Right ventricle myocardium superior (tissue), 1 donor: Measurements from ENCODE around the gene GOLT1A. TPM values are rescaled to one million over a fixed set of nuclear protein-coding genes. Genes with fewer than 3 reads are reported as not detected.
"Not testable (repeated sequence)": the region's sequence is repeated elsewhere in the genome, so short reads cannot be mapped to it uniquely, and the experiment has no call there.

ENCODE experiments used
- ATAC-seq: fragments of 200-7000 bp; cut with Tn5 transposase; one replicate; pipeline ENCODE4 v1.9.1; 2020; ENCODE audit warnings: mild to moderate bottlenecking; ENCODE audit not compliant: poor library complexity
- DNase-seq: peaks from one replicate; pipeline ENCODE4 v3.0.0-alpha.2; 2020
- intact Hi-C: fragments of 100-400 bp; cut with DNase I; formaldehyde crosslinking; loops from one replicate; pipeline ENCODE4 v1.11.2; 2022
- total RNA-seq: library from RNA; stranded (reverse); fragmentation: NEBNext Ultra II Directional; extraction: Animal tissue kit (Norgen Biotek cat#: 25700); gene quantifications from one replicate; pipeline ENCODE4 v1.2.1, GENCODE V29; 2021
- donor health status: DM: no; HTN: yes; CAD: no; lungs with severe emphysema.

Gene GOLT1A
- total RNA-seq, 1 donor from 2014 or later, result not detected

- ATAC-seq, result no peak
- DNase-seq, result no peak
- intact Hi-C loops, result no loop called here
Observed at GRCh38 chr1:204251286-204251685, 37.5 kb upstream of the GOLT1A start.

- ATAC-seq (peak; percentile 42), DNase-seq (peak; percentile 61)
- intact Hi-C loops, result no loop called here
Observed at GRCh38 chr1:204250428-204251030, 36.7 kb upstream of the GOLT1A start.

GRCh38 chr1:204249736-204250427 lies 36.1 kb upstream of the GOLT1A start:
- no peak for DNase-seq
- no peak for ATAC-seq
- intact Hi-C loops, result no loop called here

- ATAC-seq, result no peak
- intact Hi-C loops, result no loop called here
- no peak for DNase-seq
Observed at GRCh38 chr1:204248954-204249353, 35.2 kb upstream of the GOLT1A start.

- no peak for DNase-seq
- intact Hi-C loops, result no loop called here
- no peak for ATAC-seq
Observed at GRCh38 chr1:204246876-204247275, 33.1 kb upstream of the GOLT1A start.

- ATAC-seq (no peak), DNase-seq (no peak)
- intact Hi-C loops, result no loop called here
Observed at GRCh38 chr1:204242920-204243319, 29.1 kb upstream of the GOLT1A start.

- ATAC-seq (no peak), DNase-seq (no peak)
- intact Hi-C loops, result no loop called here
Observed at GRCh38 chr1:204241914-204242313, 28.1 kb upstream of the GOLT1A start.

- ATAC-seq (no peak), DNase-seq (no peak)
- intact Hi-C loops, result no loop called here
Observed at GRCh38 chr1:204241050-204241449, 27.3 kb upstream of the GOLT1A start.

GRCh38 chr1:204240233-204240632 lies 26.4 kb upstream of the GOLT1A start:
- DNase-seq, result no peak
- no peak for ATAC-seq
- intact Hi-C loops, result no loop called here

GRCh38 chr1:204239401-204239800 lies 25.6 kb upstream of the GOLT1A start:
- intact Hi-C loops, ATAC-seq, DNase-seq: not testable (repeated sequence)

GRCh38 chr1:204238520-204238919 lies 24.7 kb upstream of the GOLT1A start:
- DNase-seq, ATAC-seq, intact Hi-C loops: not testable (repeated sequence)

GRCh38 chr1:204237515-204237914 lies 23.7 kb upstream of the GOLT1A start:
- intact Hi-C loops, ATAC-seq, DNase-seq: not testable (repeated sequence)

- DNase-seq (no peak), ATAC-seq (no peak)
- intact Hi-C loops, result no loop called here
Observed at GRCh38 chr1:204232526-204232925, 18.7 kb upstream of the GOLT1A start.

- ATAC-seq (no peak), DNase-seq (no peak)
- intact Hi-C loops, result no loop called here
Observed at GRCh38 chr1:204230211-204230610, 16.4 kb upstream of the GOLT1A start.

GRCh38 chr1:204228896-204229295 lies 15.1 kb upstream of the GOLT1A start:
- ATAC-seq (no peak), DNase-seq (no peak)
- intact Hi-C loops, result no loop called here

- no peak for ATAC-seq
- DNase-seq, result no peak
- intact Hi-C loops, result no loop called here
Observed at GRCh38 chr1:204227996-204228785, 14.4 kb upstream of the GOLT1A start.

- DNase-seq, result no peak
- intact Hi-C loops, result no loop called here
- ATAC-seq, result no peak
Observed at GRCh38 chr1:204227351-204227750, 13.6 kb upstream of the GOLT1A start.

- DNase-seq, result no peak
- no peak for ATAC-seq
- intact Hi-C loops, result no loop called here
Observed at GRCh38 chr1:204225841-204226735, 12.3 kb upstream of the GOLT1A start.

- DNase-seq (no peak), ATAC-seq (no peak)
- intact Hi-C loops, result no loop called here
Observed at GRCh38 chr1:204224655-204225054, 10.9 kb upstream of the GOLT1A start.
